B cell (primary cell): ENCODE data around the gene TXNDC5. TPM values are rescaled to one million over a fixed set of nuclear protein-coding genes. Genes with fewer than 3 reads are reported as not detected.

Source experiments
- ATAC-seq: fragments of 200-7000 bp; cut with Tn5 transposase; one replicate; pipeline ENCODE4 v1.10.0; 2021; ENCODE audit warnings: low read depth, mild to moderate bottlenecking, moderate number of reproducible peaks, moderate library complexity
- CTCF ChIA-PET: fragments of 350-600 bp; sonication (Branson Sonifier 250); formaldehyde crosslinking; loops from one replicate; lab custom pipeline; 2021; ENCODE audit warnings: antibody characterized with exemption, inconsistent platforms; lab: Charles Lee
- POLR2A ChIA-PET: fragments of 350-600 bp; sonication (Branson Sonifier 250); formaldehyde crosslinking; loops from one replicate; lab custom pipeline; 2021; ENCODE audit warnings: antibody characterized with exemption; lab: Charles Lee
- DNase-seq: peaks from one replicate; pipeline ENCODE4 v3.0.0; 2013
- H2AFZ ChIP-seq: 2 replicates; pipeline ENCODE4 v1.6.1; 2012; ENCODE audit warnings: mild to moderate bottlenecking, low read depth, low read length; ENCODE audit not compliant: insufficient read depth, poor library complexity, severe bottlenecking
- H3K27ac ChIP-seq, 2 donors: 1 replicate in 1 of 2; 2 replicates in 1 of 2; pipeline ENCODE4 v1.5.1; 2012 to 2013; ENCODE audit warnings: low read length in 2 of 2, mild to moderate bottlenecking in 2 of 2, moderate library complexity in 1 of 2
- H3K27me3 ChIP-seq, 4 experiments: fragments of 200-600 bp in 1 of 4; sonication (generic) in 1 of 4; replicated peaks in 1 of 4; 1 replicate in 2 of 4; 2 replicates in 2 of 4; pipeline versions ENCODE4 v1.6.1 to v1.7.0; 2013 to 2016; ENCODE audit warnings: low read length in 3 of 4, mild to moderate bottlenecking in 2 of 4, mixed read lengths in 1 of 4, moderate library complexity in 1 of 4; ENCODE audit not compliant: insufficient read depth in 4 of 4, control insufficient read depth in 3 of 4; ENCODE audit errors: control extremely low read depth in 1 of 4
- H3K36me3 ChIP-seq, 2 experiments: replicated peaks in 1 of 2; 1 replicate in 1 of 2; 2 replicates in 1 of 2; pipeline versions ENCODE4 v1.6.1 to v1.7.1; 2013; ENCODE audit warnings: low read length in 1 of 2; ENCODE audit not compliant: insufficient read depth in 2 of 2, control insufficient read depth in 1 of 2; ENCODE audit errors: control extremely low read depth in 1 of 2, extremely low read depth in 1 of 2
- H3K4me1 ChIP-seq, 2 donors: fragments of 200-600 bp in 1 of 2; sonication (generic) in 1 of 2; 1 replicate in 1 of 2; 2 replicates in 1 of 2; pipeline versions ENCODE4 v1.5.1 to v1.6.1; 2013 to 2017; ENCODE audit warnings: low read length in 2 of 2; ENCODE audit not compliant: control insufficient read depth in 2 of 2, insufficient read depth in 2 of 2
- H3K4me2 ChIP-seq: replicated peaks from 2 replicates; pipeline ENCODE3; 2012; ENCODE audit warnings: mild to moderate bottlenecking, low read depth, low read length; ENCODE audit not compliant: poor library complexity, severe bottlenecking
- H3K4me3 ChIP-seq, 5 experiments: fragments of 200-600 bp in 1 of 5; sonication (generic) in 1 of 5; 1 replicate in 3 of 5; 2 replicates in 2 of 5; pipeline versions ENCODE4 v1.5.1 to v1.7.0; 2011 to 2016; ENCODE audit warnings: low read length in 4 of 5, mild to moderate bottlenecking in 4 of 5, low read depth in 2 of 5, control low read depth in 1 of 5, moderate library complexity in 1 of 5; ENCODE audit not compliant: insufficient read depth in 1 of 5; ENCODE audit errors: control extremely low read depth in 1 of 5, extremely low read depth in 1 of 5
- H3K79me2 ChIP-seq: fragments of 200-600 bp; sonication (generic); one replicate; pipeline ENCODE4 v1.6.0; 2016; ENCODE audit warnings: low read length; ENCODE audit not compliant: control insufficient read depth, insufficient read depth
- H3K9ac ChIP-seq: fragments of 200-600 bp; sonication (generic); 2 replicates; pipeline ENCODE4 v1.6.1; 2017; ENCODE audit warnings: mild to moderate bottlenecking, low read length, moderate library complexity
- H3K9me3 ChIP-seq, 3 donors: one replicate each; pipeline versions ENCODE4 v1.6.1 to v1.7.1; 2013; ENCODE audit warnings: low read length in 2 of 3; ENCODE audit not compliant: control insufficient read depth in 2 of 3, insufficient read depth in 1 of 3; ENCODE audit errors: control extremely low read depth in 1 of 3
- H4K20me1 ChIP-seq: 2 replicates; pipeline ENCODE4 v1.6.0; 2012; ENCODE audit warnings: mild to moderate bottlenecking, low read length; ENCODE audit not compliant: insufficient read depth, control insufficient read depth, poor library complexity, severe bottlenecking
- H3K27ac Mint-ChIP-seq: one replicate; pipeline ENCODE4 v1.8.0; 2021; ENCODE audit warnings: mixed read lengths
- H3K27me3 Mint-ChIP-seq: one replicate; pipeline ENCODE4 v1.8.0; 2021; ENCODE audit warnings: mixed read lengths
- H3K4me1 Mint-ChIP-seq: one replicate; pipeline ENCODE4 v1.8.0; 2021; ENCODE audit warnings: mixed read lengths
- H3K4me3 Mint-ChIP-seq: one replicate; pipeline ENCODE4 v1.8.0; 2021; ENCODE audit warnings: mixed read lengths
- H3K9me3 Mint-ChIP-seq: one replicate; pipeline ENCODE4 v1.8.0; 2022; ENCODE audit warnings: mixed read lengths; ENCODE audit not compliant: insufficient read depth
- EZH2 ChIP-seq: IDR thresholded peaks from 2 replicates; pipeline ENCODE4 v1.6.1; 2012; ENCODE audit warnings: borderline replicate concordance, low read depth, mild to moderate bottlenecking, moderate library complexity, low read length; ENCODE audit not compliant: insufficient read depth, poor library complexity, severe bottlenecking
- WGBS: methylation state at CpG from one replicate; pipeline ENCODE4 v1.1.5; 2013; ENCODE audit warnings: missing lambda C conversion rate; ENCODE audit not compliant: insufficient coverage; 5-methylcytosine and 5-hydroxymethylcytosine counted together
- intact Hi-C: fragments of 100-400 bp; cut with micrococcal nuclease; formaldehyde crosslinking; loops from one replicate; pipeline ENCODE4 v1.10.0; 2022
- polyA plus RNA-seq: library from polyadenylated mRNA; depleted of rRNA; stranded (reverse); fragments of >200 nt; gene quantifications from 2 replicates; pipeline ENCODE4 v1.2.3, GENCODE V29; 2012
- total RNA-seq, 2 donors: library from RNA; stranded (reverse); fragments of 120-200 nt in 1 of 2; gene quantifications; 1 replicate in 1 of 2; 2 replicates in 1 of 2; pipeline versions ENCODE4 v1.2.3 to v1.2.4, GENCODE V29; 2013 to 2022
- TF ChIP-seq, protein P1 (sequence below): fragments of 200-600 bp; IDR thresholded peaks from one replicate; pipeline ENCODE4 v1.8.0; 2022; ENCODE audit warnings: antibody characterized with exemption, mild to moderate bottlenecking

The TXNDC5 gene
- total and polyA plus RNA-seq, 2 donors (not counting 1 experiment from before 2014, with no cell fraction given) = 62.6 to 91.9 TPM

DNA sequence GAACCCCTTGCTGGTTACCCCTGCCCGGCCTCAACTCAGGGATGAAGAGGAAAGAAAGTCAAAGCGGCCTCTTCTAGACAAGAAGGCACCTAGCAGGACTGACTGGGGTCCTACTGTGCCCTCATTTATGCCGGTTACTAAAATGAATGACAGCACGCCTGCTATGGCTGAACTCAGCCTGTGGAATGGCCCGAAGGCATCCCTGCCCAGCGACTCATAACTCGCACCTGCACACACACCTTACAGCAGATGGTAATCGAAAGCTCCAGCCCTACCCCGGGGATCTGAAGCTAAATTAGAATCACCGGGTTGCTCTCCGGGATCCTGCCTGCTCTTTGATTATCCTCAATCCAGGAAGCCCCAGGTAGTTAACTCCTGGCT is 747 bp upstream of the TXNDC5 start:
- H3K27ac Mint-ChIP-seq = no peak overlapping the region
- H3K4me1 Mint-ChIP-seq = peaks cover 22% of the 10 kb centered on the region
- ATAC-seq (no peak), DNase-seq (no peak)
- intact Hi-C loops = loop anchor here (2.0 to 10.0 kb wide), 3 partner anchors 27 to 191 kb away; partner anchors contain the start of genes BMP6 and EEF1E1
- H3K27ac ChIP-seq = peak overlapping the region; percentile 74 to 90
- no peaks in the 10 kb centered on the region for H3K9me3 Mint-ChIP-seq
- no peaks in the 10 kb centered on the region for H3K27me3 Mint-ChIP-seq
- no peaks in the 10 kb centered on the region for H3K27me3 ChIP-seq
- H2AFZ ChIP-seq = peak overlapping the region; percentile 98
- peak overlapping the region; percentile 30 to 82 (median 61) for H3K4me3 ChIP-seq
- peaks cover 26% of the 10 kb centered on the region for H3K79me2 ChIP-seq
- H3K9me3 ChIP-seq = no peaks in the 10 kb centered on the region
- TF ChIP-seq, protein P1, sequence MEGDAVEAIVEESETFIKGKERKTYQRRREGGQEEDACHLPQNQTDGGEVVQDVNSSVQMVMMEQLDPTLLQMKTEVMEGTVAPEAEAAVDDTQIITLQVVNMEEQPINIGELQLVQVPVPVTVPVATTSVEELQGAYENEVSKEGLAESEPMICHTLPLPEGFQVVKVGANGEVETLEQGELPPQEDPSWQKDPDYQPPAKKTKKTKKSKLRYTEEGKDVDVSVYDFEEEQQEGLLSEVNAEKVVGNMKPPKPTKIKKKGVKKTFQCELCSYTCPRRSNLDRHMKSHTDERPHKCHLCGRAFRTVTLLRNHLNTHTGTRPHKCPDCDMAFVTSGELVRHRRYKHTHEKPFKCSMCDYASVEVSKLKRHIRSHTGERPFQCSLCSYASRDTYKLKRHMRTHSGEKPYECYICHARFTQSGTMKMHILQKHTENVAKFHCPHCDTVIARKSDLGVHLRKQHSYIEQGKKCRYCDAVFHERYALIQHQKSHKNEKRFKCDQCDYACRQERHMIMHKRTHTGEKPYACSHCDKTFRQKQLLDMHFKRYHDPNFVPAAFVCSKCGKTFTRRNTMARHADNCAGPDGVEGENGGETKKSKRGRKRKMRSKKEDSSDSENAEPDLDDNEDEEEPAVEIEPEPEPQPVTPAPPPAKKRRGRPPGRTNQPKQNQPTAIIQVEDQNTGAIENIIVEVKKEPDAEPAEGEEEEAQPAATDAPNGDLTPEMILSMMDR = no peak
- TF ChIP-seq EZH2 = no peak
- H3K9ac ChIP-seq = peak overlapping the region; percentile 76
- H3K4me2 ChIP-seq = peak overlapping the region; percentile 83
- H4K20me1 ChIP-seq = peaks cover 18% of the 10 kb centered on the region
- CTCF ChIA-PET = interaction anchor here (0.8 kb wide), 1 partner anchor 80 kb away, joined by 3 read pairs; no protein-coding TSS in a partner anchor
- POLR2A ChIA-PET = interaction anchor here (0.7 kb wide), 1 partner anchor 148 kb away, joined by 3 read pairs; no protein-coding TSS in a partner anchor
- 92% methylated on average over 11 of the region's 11 CpGs for WGBS
- H3K4me3 Mint-ChIP-seq = no peak overlapping the region
- peaks cover 32 to 77% of the 10 kb centered on the region in 2 donors for H3K4me1 ChIP-seq
- peaks cover 0 to 3% of the 10 kb centered on the region in 2 experiments for H3K36me3 ChIP-seq

DNA sequence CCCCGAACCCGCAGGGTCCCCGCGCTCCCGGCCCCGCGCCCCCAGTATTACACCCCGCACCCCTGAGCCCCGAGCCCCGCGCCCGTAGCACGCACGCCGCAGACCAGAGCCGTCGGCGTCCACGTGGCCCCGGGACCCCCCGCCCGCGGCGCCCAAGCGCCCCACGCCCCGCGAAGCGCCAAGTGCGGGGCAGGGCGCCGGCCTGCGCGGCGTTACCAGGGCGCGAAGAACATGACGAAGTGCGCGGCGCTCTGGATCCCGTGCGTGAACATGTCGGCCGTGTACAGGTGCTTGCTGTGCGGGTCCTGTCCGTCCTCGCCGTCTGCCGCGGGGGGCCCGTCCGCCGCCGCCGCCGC is 312 bp downstream of the TXNDC5 start:
- peaks cover 21 to 68% of the 10 kb centered on the region in 2 donors for H3K4me1 ChIP-seq
- peaks cover 0 to 3% of the 10 kb centered on the region in 2 experiments for H3K36me3 ChIP-seq
- DNase-seq (no peak), ATAC-seq (no peak)
- H3K9ac ChIP-seq = peak overlapping the region; percentile 70
- no peaks in the 10 kb centered on the region for H3K27me3 ChIP-seq
- Mint-ChIP-seq H3K27ac (no peak overlapping the region), H3K27me3 (no peaks in the 10 kb centered on the region), H3K4me1 (peaks cover 23% of the 10 kb centered on the region), H3K4me3 (peak overlapping the region; percentile 24), H3K9me3 (no peaks in the 10 kb centered on the region)
- intact Hi-C loops = loop anchor here (1.0 to 10.0 kb wide), 4 partner anchors 29 to 193 kb away; partner anchors contain the start of genes BLOC1S5, BMP6 and EEF1E1
- TF ChIP-seq, protein P1 = no peak
- no peak for TF ChIP-seq EZH2
- peak overlapping the region; percentile 83 for H3K4me2 ChIP-seq
- under 1% methylated on average over 55 of the region's 57 CpGs for WGBS
- H3K79me2 ChIP-seq = peaks cover 29% of the 10 kb centered on the region
- H3K27ac ChIP-seq = no peak overlapping the region
- POLR2A ChIA-PET = no interaction called here
- peak overlapping the region in 4 of 5 experiments; percentile 35 to 82 (median 59) for H3K4me3 ChIP-seq
- CTCF ChIA-PET = interaction anchor here (1.0 kb wide), 1 partner anchor 309 kb away, joined by 3 read pairs; no protein-coding TSS in a partner anchor
- H4K20me1 ChIP-seq = peaks cover 21% of the 10 kb centered on the region
- H3K9me3 ChIP-seq = no peaks in the 10 kb centered on the region
- peak overlapping the region; percentile 90 for H2AFZ ChIP-seq
